ENCODE measurements around the gene OR4F15. TPM values are rescaled to one million over a fixed set of nuclear protein-coding genes. Genes with fewer than 3 reads are reported as not detected.

The OR4F15 gene
- total RNA-seq, 4 donors from 2014 or later = not detected

DNA sequence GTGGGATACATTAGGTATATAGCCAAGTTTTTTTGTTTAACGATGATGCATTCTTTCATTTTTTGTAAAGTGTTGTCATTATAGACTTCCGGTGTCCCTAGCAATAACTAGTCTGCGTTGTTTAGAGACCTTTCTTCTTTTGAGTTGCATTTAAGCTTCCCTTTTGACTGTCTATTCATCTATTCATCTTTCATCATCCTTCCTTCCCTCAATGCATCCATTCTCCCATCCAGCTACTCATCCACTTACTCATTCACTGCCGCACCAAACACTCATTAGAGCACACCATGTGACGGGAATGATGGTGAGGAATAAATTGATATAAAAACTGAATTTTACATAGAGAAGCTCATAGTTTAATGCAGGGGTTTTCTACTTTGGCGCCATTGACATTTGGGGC lies 32.9 kb downstream of the OR4F15 start:
- H3K4me3 ChIP-seq (ENCODE audit: low read depth, poor library complexity, severe bottlenecking) = no peak overlapping the region
- DNase-seq (ENCODE audit: low spot score in 2 of 2) = no peak
- intact Hi-C loops (cut with DNase I; ENCODE audit: low total_unique reads) = no loop called here
- TF ChIP-seq, protein P1, sequence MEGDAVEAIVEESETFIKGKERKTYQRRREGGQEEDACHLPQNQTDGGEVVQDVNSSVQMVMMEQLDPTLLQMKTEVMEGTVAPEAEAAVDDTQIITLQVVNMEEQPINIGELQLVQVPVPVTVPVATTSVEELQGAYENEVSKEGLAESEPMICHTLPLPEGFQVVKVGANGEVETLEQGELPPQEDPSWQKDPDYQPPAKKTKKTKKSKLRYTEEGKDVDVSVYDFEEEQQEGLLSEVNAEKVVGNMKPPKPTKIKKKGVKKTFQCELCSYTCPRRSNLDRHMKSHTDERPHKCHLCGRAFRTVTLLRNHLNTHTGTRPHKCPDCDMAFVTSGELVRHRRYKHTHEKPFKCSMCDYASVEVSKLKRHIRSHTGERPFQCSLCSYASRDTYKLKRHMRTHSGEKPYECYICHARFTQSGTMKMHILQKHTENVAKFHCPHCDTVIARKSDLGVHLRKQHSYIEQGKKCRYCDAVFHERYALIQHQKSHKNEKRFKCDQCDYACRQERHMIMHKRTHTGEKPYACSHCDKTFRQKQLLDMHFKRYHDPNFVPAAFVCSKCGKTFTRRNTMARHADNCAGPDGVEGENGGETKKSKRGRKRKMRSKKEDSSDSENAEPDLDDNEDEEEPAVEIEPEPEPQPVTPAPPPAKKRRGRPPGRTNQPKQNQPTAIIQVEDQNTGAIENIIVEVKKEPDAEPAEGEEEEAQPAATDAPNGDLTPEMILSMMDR (IDR thresholded peaks at IDR 0.05) = no peak
- no peak for TF ChIP-seq POLR2A (IDR thresholded peaks at IDR 0.05)
- 63 to 78% methylated on average over 6 of the region's 6 CpGs for WGBS, 2 donors

DNA sequence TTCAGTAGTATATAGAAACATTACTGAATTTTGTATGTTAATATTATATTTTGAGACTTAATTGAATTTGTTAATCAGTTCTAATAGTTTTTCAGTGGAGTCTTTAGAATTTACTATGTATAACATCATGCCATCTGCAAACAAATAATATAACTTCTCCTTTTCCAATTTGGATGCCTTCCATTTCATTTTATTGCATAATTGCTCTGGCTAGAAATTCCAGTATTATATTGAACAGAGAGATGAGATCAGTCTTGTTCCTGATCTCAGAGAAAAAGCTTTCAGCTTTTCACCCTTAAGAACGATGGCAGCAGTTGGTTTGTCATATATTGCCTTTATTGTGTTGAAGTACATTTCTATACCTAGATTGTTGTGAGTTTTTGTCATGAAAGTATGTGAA lies 40.4 kb downstream of the OR4F15 start:
- WGBS, 2 donors = 17 to 44% methylated on average over 1 of the region's 1 CpG

More for the DNA sequence above, 40.4 kb downstream of the OR4F15 start:
- no peak overlapping the region for H3K4me3 ChIP-seq (ENCODE audit: low read depth, poor library complexity, severe bottlenecking)
- no peak for DNase-seq (ENCODE audit: low spot score in 2 of 2)
- TF ChIP-seq, protein P1 (IDR thresholded peaks at IDR 0.05) = no peak
- no peak for TF ChIP-seq POLR2A (IDR thresholded peaks at IDR 0.05)
- intact Hi-C loops (cut with DNase I; ENCODE audit: low total_unique reads) = no loop called here

Other genes with a start within 250 kb of the OR4F15 start
- gene TM2D3, start 159.8 kb upstream of the OR4F15 start, total RNA-seq = 10 to 100 TPM; 33.8 to 59.4 (median 39.7) TPM
- gene TARS3, start 87.7 kb upstream of the OR4F15 start, total RNA-seq = 10 to 100 TPM in 2 of 4 donors, 1 to 10 TPM in 2; 6.2 to 11.3 (median 9.6) TPM
- not detected for gene OR4F6, start 8.7 kb upstream of the OR4F15 start, total RNA-seq